ENCODE results near the gene ZXDC. TPM values are rescaled to one million over a fixed set of nuclear protein-coding genes. Genes with fewer than 3 reads are reported as not detected.

ZXDC gene
- total RNA-seq, 2 experiments from 2014 or later, result 26.6 to 27.3 TPM

- no peak for DNase-seq
Observed at GRCh38 chr3:126464997-126465396, 10.7 kb downstream of the ZXDC start.

GRCh38 chr3:126464494-126464893 lies 11.2 kb downstream of the ZXDC start:
- ChIA-PET CTCF (no interaction called here), POLR2A (no interaction called here)
- Mint-ChIP-seq H3K4me1 (ENCODE audit: low read depth) (peaks cover 18% of the 10 kb centered on the region), H3K36me3 (ENCODE audit: low read depth) (peaks cover 56% of the 10 kb centered on the region), H3K4me3 (no peak overlapping the region), H3K9me3 (ENCODE audit: insufficient read depth) (no peaks in the 10 kb centered on the region), H3K27ac (peak overlapping the region; percentile 17), H3K27me3 (ENCODE audit: low read depth) (no peaks in the 10 kb centered on the region)
- no peak for ATAC-seq
- no peak for DNase-seq

More at GRCh38 chr3:126464997-126465396, 10.7 kb downstream of the ZXDC start:
- no peak overlapping the region for H3K27ac Mint-ChIP-seq
- H3K9me3 Mint-ChIP-seq (ENCODE audit: insufficient read depth), result no peaks in the 10 kb centered on the region
- peaks cover 21% of the 10 kb centered on the region for H3K4me1 Mint-ChIP-seq (ENCODE audit: low read depth)
- POLR2A ChIA-PET, result no interaction called here
- peaks cover 60% of the 10 kb centered on the region for H3K36me3 Mint-ChIP-seq (ENCODE audit: low read depth)
- CTCF ChIA-PET, result no interaction called here
- no peak overlapping the region for H3K4me3 Mint-ChIP-seq
- H3K27me3 Mint-ChIP-seq (ENCODE audit: low read depth), result no peaks in the 10 kb centered on the region
- ATAC-seq, result no peak

- no peak for DNase-seq
- H3K27ac Mint-ChIP-seq, result peak overlapping the region; percentile 17
- CTCF ChIA-PET, result no interaction called here
- no peaks in the 10 kb centered on the region for H3K27me3 Mint-ChIP-seq (ENCODE audit: low read depth)
- H3K9me3 Mint-ChIP-seq (ENCODE audit: insufficient read depth), result no peaks in the 10 kb centered on the region
- no peak overlapping the region for H3K4me3 Mint-ChIP-seq
- H3K36me3 Mint-ChIP-seq (ENCODE audit: low read depth), result peaks cover 55% of the 10 kb centered on the region
- H3K4me1 Mint-ChIP-seq (ENCODE audit: low read depth), result peaks cover 18% of the 10 kb centered on the region
- POLR2A ChIA-PET, result no interaction called here
- no peak for ATAC-seq
Observed at GRCh38 chr3:126464093-126464492, 11.6 kb downstream of the ZXDC start.

- ChIA-PET CTCF (no interaction called here), POLR2A (no interaction called here)
- DNase-seq (no peak), ATAC-seq (no peak)
- H3K36me3 Mint-ChIP-seq (ENCODE audit: low read depth), result peaks cover 53% of the 10 kb centered on the region
- peaks cover 16% of the 10 kb centered on the region for H3K4me1 Mint-ChIP-seq (ENCODE audit: low read depth)
- no peaks in the 10 kb centered on the region for H3K9me3 Mint-ChIP-seq (ENCODE audit: insufficient read depth)
- no peak overlapping the region for H3K4me3 Mint-ChIP-seq
- no peaks in the 10 kb centered on the region for H3K27me3 Mint-ChIP-seq (ENCODE audit: low read depth)
- H3K27ac Mint-ChIP-seq, result no peak overlapping the region
Observed at GRCh38 chr3:126463521-126463920, 12.2 kb downstream of the ZXDC start.

GRCh38 chr3:126461450-126462070 lies 14.1 kb downstream of the ZXDC start:
- no peaks in the 10 kb centered on the region for H3K27me3 Mint-ChIP-seq (ENCODE audit: low read depth)
- H3K4me3 Mint-ChIP-seq, result no peak overlapping the region
- DNase-seq (no peak), ATAC-seq (no peak)
- H3K4me1 Mint-ChIP-seq (ENCODE audit: low read depth), result peaks cover 1% of the 10 kb centered on the region
- ChIA-PET CTCF (interaction anchor here (1.3 kb wide), 1 partner anchor 10 kb away, joined by 3 read pairs; no protein-coding TSS in a partner anchor), POLR2A (interaction anchor here (0.8 kb wide), 1 partner anchor 8 kb away, joined by 3 read pairs; no protein-coding TSS in a partner anchor)
- H3K36me3 Mint-ChIP-seq (ENCODE audit: low read depth), result peaks cover 51% of the 10 kb centered on the region
- peak overlapping the region; percentile 5 for H3K27ac Mint-ChIP-seq
- H3K9me3 Mint-ChIP-seq (ENCODE audit: insufficient read depth), result no peaks in the 10 kb centered on the region

GRCh38 chr3:126460381-126460780 lies 15.3 kb downstream of the ZXDC start:
- POLR2A ChIA-PET, result no interaction called here
- ATAC-seq, result no peak
- Mint-ChIP-seq H3K27ac (no peak overlapping the region), H3K4me3 (no peak overlapping the region), H3K27me3 (ENCODE audit: low read depth) (no peaks in the 10 kb centered on the region), H3K4me1 (ENCODE audit: low read depth) (no peaks in the 10 kb centered on the region), H3K36me3 (ENCODE audit: low read depth) (peaks cover 41% of the 10 kb centered on the region), H3K9me3 (ENCODE audit: insufficient read depth) (no peaks in the 10 kb centered on the region)
- CTCF ChIA-PET, result no interaction called here
- DNase-seq, result no peak

- no peak for ATAC-seq
- no peaks in the 10 kb centered on the region for H3K27me3 Mint-ChIP-seq (ENCODE audit: low read depth)
- no peak overlapping the region for H3K27ac Mint-ChIP-seq
- CTCF ChIA-PET, result no interaction called here
- no peak for DNase-seq
- H3K36me3 Mint-ChIP-seq (ENCODE audit: low read depth), result peaks cover 41% of the 10 kb centered on the region
- POLR2A ChIA-PET, result no interaction called here
- H3K4me1 Mint-ChIP-seq (ENCODE audit: low read depth), result no peaks in the 10 kb centered on the region
- no peak overlapping the region for H3K4me3 Mint-ChIP-seq
- H3K9me3 Mint-ChIP-seq (ENCODE audit: insufficient read depth), result no peaks in the 10 kb centered on the region
Observed at GRCh38 chr3:126459763-126460127, 15.9 kb downstream of the ZXDC start.

GRCh38 chr3:126459111-126459762 lies 16.5 kb downstream of the ZXDC start:
- no peak overlapping the region for H3K27ac Mint-ChIP-seq
- ATAC-seq (no peak), DNase-seq (no peak)
- H3K4me1 Mint-ChIP-seq (ENCODE audit: low read depth), result no peaks in the 10 kb centered on the region
- H3K27me3 Mint-ChIP-seq (ENCODE audit: low read depth), result no peaks in the 10 kb centered on the region
- H3K4me3 Mint-ChIP-seq, result no peak overlapping the region
- POLR2A ChIA-PET, result no interaction called here
- peaks cover 43% of the 10 kb centered on the region for H3K36me3 Mint-ChIP-seq (ENCODE audit: low read depth)
- no peaks in the 10 kb centered on the region for H3K9me3 Mint-ChIP-seq (ENCODE audit: insufficient read depth)
- CTCF ChIA-PET, result no interaction called here

- ATAC-seq (no peak), DNase-seq (no peak)
- Mint-ChIP-seq H3K27ac (no peak overlapping the region), H3K27me3 (ENCODE audit: low read depth) (no peaks in the 10 kb centered on the region), H3K4me3 (no peak overlapping the region), H3K36me3 (ENCODE audit: low read depth) (peaks cover 40% of the 10 kb centered on the region), H3K9me3 (ENCODE audit: insufficient read depth) (no peaks in the 10 kb centered on the region), H3K4me1 (ENCODE audit: low read depth) (no peaks in the 10 kb centered on the region)
- CTCF ChIA-PET, result no interaction called here
- POLR2A ChIA-PET, result no interaction called here
Observed at GRCh38 chr3:126456766-126457388, 18.8 kb downstream of the ZXDC start.

GRCh38 chr3:126456211-126456610 lies 19.5 kb downstream of the ZXDC start:
- H3K27me3 Mint-ChIP-seq (ENCODE audit: low read depth), result no peaks in the 10 kb centered on the region
- no peak for DNase-seq
- ATAC-seq, result no peak
- H3K4me1 Mint-ChIP-seq (ENCODE audit: low read depth), result no peaks in the 10 kb centered on the region
- no peak overlapping the region for H3K27ac Mint-ChIP-seq
- ChIA-PET POLR2A (no interaction called here), CTCF (no interaction called here)
- H3K36me3 Mint-ChIP-seq (ENCODE audit: low read depth), result peaks cover 40% of the 10 kb centered on the region
- H3K4me3 Mint-ChIP-seq, result no peak overlapping the region
- no peaks in the 10 kb centered on the region for H3K9me3 Mint-ChIP-seq (ENCODE audit: insufficient read depth)

- DNase-seq, result no peak
Observed at GRCh38 chr3:126454437-126455198, 21.1 kb downstream of the ZXDC start.

GRCh38 chr3:126454025-126454424 lies 21.7 kb downstream of the ZXDC start:
- Mint-ChIP-seq H3K4me3 (no peak overlapping the region), H3K27me3 (ENCODE audit: low read depth) (no peaks in the 10 kb centered on the region), H3K4me1 (ENCODE audit: low read depth) (no peaks in the 10 kb centered on the region), H3K27ac (no peak overlapping the region), H3K36me3 (ENCODE audit: low read depth) (peaks cover 31% of the 10 kb centered on the region), H3K9me3 (ENCODE audit: insufficient read depth) (no peaks in the 10 kb centered on the region)
- POLR2A ChIA-PET, result no interaction called here
- DNase-seq (no peak), ATAC-seq (no peak)
- CTCF ChIA-PET, result no interaction called here

More at GRCh38 chr3:126454437-126455198, 21.1 kb downstream of the ZXDC start:
- ChIA-PET CTCF (no interaction called here), POLR2A (no interaction called here)
- Mint-ChIP-seq H3K9me3 (ENCODE audit: insufficient read depth) (no peaks in the 10 kb centered on the region), H3K4me1 (ENCODE audit: low read depth) (no peaks in the 10 kb centered on the region), H3K27ac (no peak overlapping the region), H3K4me3 (no peak overlapping the region), H3K36me3 (ENCODE audit: low read depth) (peaks cover 34% of the 10 kb centered on the region), H3K27me3 (ENCODE audit: low read depth) (no peaks in the 10 kb centered on the region)
- ATAC-seq, result no peak
